Measurements from ENCODE around the gene ANO3.

Gene ANO3

GRCh38 chr11:26353010-26353409, 21.1 kb downstream of the ANO3 start:
- DNase-seq (ENCODE audit: low read depth in 3 of 3, low spot score in 1 of 3) = no peak

- DNase-seq (ENCODE audit: low read depth in 3 of 3, low spot score in 1 of 3) = no peak
Observed at GRCh38 chr11:26359055-26359454, 27.1 kb downstream of the ANO3 start.

GRCh38 chr11:26365284-26365683, 33.4 kb downstream of the ANO3 start:
- DNase-seq (ENCODE audit: low read depth in 3 of 3, low spot score in 1 of 3) = no peak

- no peak for DNase-seq (ENCODE audit: low read depth in 3 of 3, low spot score in 1 of 3)
Observed at GRCh38 chr11:26377619-26378018, 45.7 kb downstream of the ANO3 start.

GRCh38 chr11:26399336-26399735, 67.4 kb downstream of the ANO3 start:
- DNase-seq (ENCODE audit: low read depth in 3 of 3, low spot score in 1 of 3) = no peak

GRCh38 chr11:26410706-26411366, 78.9 kb downstream of the ANO3 start:
- no peak for DNase-seq (ENCODE audit: low read depth in 3 of 3, low spot score in 1 of 3)

GRCh38 chr11:26412955-26413354, 81.0 kb downstream of the ANO3 start:
- DNase-seq (ENCODE audit: low read depth in 3 of 3, low spot score in 1 of 3) = no peak

GRCh38 chr11:26418386-26418912, 86.5 kb downstream of the ANO3 start:
- no peak for DNase-seq (ENCODE audit: low read depth in 3 of 3, low spot score in 1 of 3)

- DNase-seq (ENCODE audit: low read depth in 3 of 3, low spot score in 1 of 3) = no peak
Observed at GRCh38 chr11:26420331-26420730, 88.4 kb downstream of the ANO3 start.

- no peak for DNase-seq (ENCODE audit: low read depth in 3 of 3, low spot score in 1 of 3)
Observed at GRCh38 chr11:26424255-26424654, 92.3 kb downstream of the ANO3 start.

- DNase-seq (ENCODE audit: low read depth in 3 of 3, low spot score in 1 of 3) = no peak
Observed at GRCh38 chr11:26439854-26440253, 107.9 kb downstream of the ANO3 start.

GRCh38 chr11:26442131-26442530, 110.2 kb downstream of the ANO3 start:
- DNase-seq (ENCODE audit: low read depth in 3 of 3, low spot score in 1 of 3) = no peak

- no peak for DNase-seq (ENCODE audit: low read depth in 3 of 3, low spot score in 1 of 3)
Observed at GRCh38 chr11:26443617-26444016, 111.7 kb downstream of the ANO3 start.

- no peak for DNase-seq (ENCODE audit: low read depth in 3 of 3, low spot score in 1 of 3)
Observed at GRCh38 chr11:26457636-26458035, 125.7 kb downstream of the ANO3 start.

GRCh38 chr11:26465274-26465673, 133.3 kb downstream of the ANO3 start:
- DNase-seq (ENCODE audit: low read depth in 3 of 3, low spot score in 1 of 3) = no peak

- DNase-seq (ENCODE audit: low read depth in 3 of 3, low spot score in 1 of 3) = no peak
Observed at GRCh38 chr11:26467506-26467905, 135.6 kb downstream of the ANO3 start.

- DNase-seq (ENCODE audit: low read depth in 3 of 3, low spot score in 1 of 3) = no peak
Observed at GRCh38 chr11:26470992-26471391, 139.1 kb downstream of the ANO3 start.

GRCh38 chr11:26473216-26474194, 141.6 kb downstream of the ANO3 start:
- DNase-seq (ENCODE audit: low read depth in 3 of 3, low spot score in 1 of 3) = no peak

- DNase-seq (ENCODE audit: low read depth in 3 of 3, low spot score in 1 of 3) = no peak
Observed at GRCh38 chr11:26474401-26474800, 142.5 kb downstream of the ANO3 start.

- no peak for DNase-seq (ENCODE audit: low read depth in 3 of 3, low spot score in 1 of 3)
Observed at GRCh38 chr11:26477396-26477795, 145.5 kb downstream of the ANO3 start.

- no peak for DNase-seq (ENCODE audit: low read depth in 3 of 3, low spot score in 1 of 3)
Observed at GRCh38 chr11:26478710-26479109, 146.8 kb downstream of the ANO3 start.

- no peak for DNase-seq (ENCODE audit: low read depth in 3 of 3, low spot score in 1 of 3)
Observed at GRCh38 chr11:26480041-26480440, 148.1 kb downstream of the ANO3 start.

Measured in stimulated activated CD4-positive, alpha-beta T cell treated with anti-CD3 and anti-CD28 coated beads, TNF-alpha, amount 100 ng/mL, for 1 hour (primary cell).